ENCODE results near the gene AGBL5. TPM values are rescaled to one million over a fixed set of nuclear protein-coding genes. Genes with fewer than 3 reads are reported as not detected.

Gene AGBL5
- total and polyA plus RNA-seq, 2 of the 13 experiments (the other 11 are each of a cell fraction or from before 2014, with no cell fraction given) = 55.9 to 73.3 TPM

DNA sequence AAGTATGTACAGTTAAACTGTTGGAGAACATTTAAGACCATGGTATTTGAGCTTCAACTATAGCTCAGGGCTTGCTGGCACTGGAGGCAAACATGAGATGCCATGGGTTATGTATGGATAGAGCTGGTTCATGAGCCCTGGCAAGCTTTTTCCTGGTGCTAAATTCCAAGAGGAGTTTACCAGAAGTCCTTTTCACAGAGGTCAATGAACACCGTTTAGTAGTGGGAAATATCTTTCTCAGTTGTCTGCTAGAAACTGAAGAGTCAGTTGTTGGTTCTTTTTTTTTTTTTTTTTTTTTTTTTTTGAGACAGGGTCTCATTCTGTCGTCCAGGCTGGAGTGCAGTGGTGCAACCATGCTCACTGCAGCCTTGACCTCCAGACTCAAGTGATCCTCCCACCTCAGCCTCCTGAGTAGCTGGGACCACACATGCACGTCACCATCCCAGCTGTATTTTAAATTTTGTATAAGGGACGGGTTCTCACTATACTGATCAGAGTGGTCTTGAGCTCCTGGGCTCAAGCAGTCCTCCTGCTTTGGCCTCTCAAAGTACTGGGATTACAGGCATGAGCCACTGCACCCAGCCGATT lies 36.4 kb downstream of the AGBL5 start (continued):
- TF ChIP-seq PPARG (CRISPR knock-in tag; conservative IDR thresholded peaks at IDR 0.05) (no peak), SP1 (IDR thresholded peaks at IDR 0.05) (no peak), SP1 (CRISPR knock-in tag; IDR thresholded peaks at IDR 0.05) (no peak), CREB1 (IDR thresholded peaks at IDR 0.05) (no peak), CREB1 (CRISPR knock-in tag; IDR thresholded peaks at IDR 0.05) (no peak), NFKB2 (CRISPR knock-in tag; IDR thresholded peaks at IDR 0.05; ENCODE audit: borderline replicate concordance) (no peak), HIVEP1 (CRISPR knock-in tag; IDR thresholded peaks at IDR 0.05) (no peak), TEAD3 (CRISPR knock-in tag; optimal IDR thresholded peaks at IDR 0.05; ENCODE audit: borderline replicate concordance) (peak; percentile 26), DZIP1 (CRISPR knock-in tag; IDR thresholded peaks at IDR 0.05) (no peak), ZNF720 (CRISPR knock-in tag; IDR thresholded peaks at IDR 0.05) (no peak), SIX1 (CRISPR knock-in tag; IDR thresholded peaks at IDR 0.05; ENCODE audit: borderline replicate concordance) (no peak), RFXANK (CRISPR knock-in tag; IDR thresholded peaks at IDR 0.05) (no peak), PAF1 (CRISPR knock-in tag; IDR thresholded peaks at IDR 0.05) (no peak), ZNF7 (CRISPR knock-in tag; IDR thresholded peaks at IDR 0.05) (no peak), KDM1A (CRISPR knock-in tag; IDR thresholded peaks at IDR 0.05) (0 out of 2 replicates have a peak, but pooled peaks have one; percentile 5), RARA (CRISPR knock-in tag; IDR thresholded peaks at IDR 0.05) (no peak), GLMP (CRISPR knock-in tag; IDR thresholded peaks at IDR 0.05; ENCODE audit: borderline replicate concordance) (no peak), BRD4 (CRISPR knock-in tag; IDR thresholded peaks at IDR 0.05) (no peak)
- TF ChIP-seq, protein P1, sequence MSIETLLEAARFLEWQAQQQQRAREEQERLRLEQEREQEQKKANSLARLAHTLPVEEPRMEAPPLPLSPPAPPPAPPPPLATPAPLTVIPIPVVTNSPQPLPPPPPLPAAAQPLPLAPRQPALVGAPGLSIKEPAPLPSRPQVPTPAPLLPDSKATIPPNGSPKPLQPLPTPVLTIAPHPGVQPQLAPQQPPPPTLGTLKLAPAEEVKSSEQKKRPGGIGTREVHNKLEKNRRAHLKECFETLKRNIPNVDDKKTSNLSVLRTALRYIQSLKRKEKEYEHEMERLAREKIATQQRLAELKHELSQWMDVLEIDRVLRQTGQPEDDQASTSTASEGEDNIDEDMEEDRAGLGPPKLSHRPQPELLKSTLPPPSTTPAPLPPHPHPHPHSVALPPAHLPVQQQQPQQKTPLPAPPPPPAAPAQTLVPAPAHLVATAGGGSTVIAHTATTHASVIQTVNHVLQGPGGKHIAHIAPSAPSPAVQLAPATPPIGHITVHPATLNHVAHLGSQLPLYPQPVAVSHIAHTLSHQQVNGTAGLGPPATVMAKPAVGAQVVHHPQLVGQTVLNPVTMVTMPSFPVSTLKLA (IDR thresholded peaks at IDR 0.05) = no peak
- TF ChIP-seq, protein P2, sequence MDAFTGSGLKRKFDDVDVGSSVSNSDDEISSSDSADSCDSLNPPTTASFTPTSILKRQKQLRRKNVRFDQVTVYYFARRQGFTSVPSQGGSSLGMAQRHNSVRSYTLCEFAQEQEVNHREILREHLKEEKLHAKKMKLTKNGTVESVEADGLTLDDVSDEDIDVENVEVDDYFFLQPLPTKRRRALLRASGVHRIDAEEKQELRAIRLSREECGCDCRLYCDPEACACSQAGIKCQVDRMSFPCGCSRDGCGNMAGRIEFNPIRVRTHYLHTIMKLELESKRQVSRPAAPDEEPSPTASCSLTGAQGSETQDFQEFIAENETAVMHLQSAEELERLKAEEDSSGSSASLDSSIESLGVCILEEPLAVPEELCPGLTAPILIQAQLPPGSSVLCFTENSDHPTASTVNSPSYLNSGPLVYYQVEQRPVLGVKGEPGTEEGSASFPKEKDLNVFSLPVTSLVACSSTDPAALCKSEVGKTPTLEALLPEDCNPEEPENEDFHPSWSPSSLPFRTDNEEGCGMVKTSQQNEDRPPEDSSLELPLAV (CRISPR knock-in tag; conservative IDR thresholded peaks at IDR 0.05; ENCODE audit: low read depth) = no peak
- TF ChIP-seq, protein P3, sequence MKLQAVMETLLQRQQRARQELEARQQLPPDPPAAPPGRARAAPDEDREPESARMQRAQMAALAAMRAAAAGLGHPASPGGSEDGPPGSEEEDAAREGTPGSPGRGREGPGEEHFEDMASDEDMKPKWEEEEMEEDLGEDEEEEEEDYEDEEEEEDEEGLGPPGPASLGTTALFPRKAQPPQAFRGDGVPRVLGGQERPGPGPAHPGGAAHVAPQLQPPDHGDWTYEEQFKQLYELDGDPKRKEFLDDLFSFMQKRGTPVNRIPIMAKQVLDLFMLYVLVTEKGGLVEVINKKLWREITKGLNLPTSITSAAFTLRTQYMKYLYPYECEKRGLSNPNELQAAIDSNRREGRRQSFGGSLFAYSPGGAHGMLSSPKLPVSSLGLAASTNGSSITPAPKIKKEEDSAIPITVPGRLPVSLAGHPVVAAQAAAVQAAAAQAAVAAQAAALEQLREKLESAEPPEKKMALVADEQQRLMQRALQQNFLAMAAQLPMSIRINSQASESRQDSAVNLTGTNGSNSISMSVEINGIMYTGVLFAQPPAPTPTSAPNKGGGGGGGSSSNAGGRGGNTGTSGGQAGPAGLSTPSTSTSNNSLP (IDR thresholded peaks at IDR 0.05; ENCODE audit: low read depth, low read length) = no peak
- TF ChIP-seq, protein P4, sequence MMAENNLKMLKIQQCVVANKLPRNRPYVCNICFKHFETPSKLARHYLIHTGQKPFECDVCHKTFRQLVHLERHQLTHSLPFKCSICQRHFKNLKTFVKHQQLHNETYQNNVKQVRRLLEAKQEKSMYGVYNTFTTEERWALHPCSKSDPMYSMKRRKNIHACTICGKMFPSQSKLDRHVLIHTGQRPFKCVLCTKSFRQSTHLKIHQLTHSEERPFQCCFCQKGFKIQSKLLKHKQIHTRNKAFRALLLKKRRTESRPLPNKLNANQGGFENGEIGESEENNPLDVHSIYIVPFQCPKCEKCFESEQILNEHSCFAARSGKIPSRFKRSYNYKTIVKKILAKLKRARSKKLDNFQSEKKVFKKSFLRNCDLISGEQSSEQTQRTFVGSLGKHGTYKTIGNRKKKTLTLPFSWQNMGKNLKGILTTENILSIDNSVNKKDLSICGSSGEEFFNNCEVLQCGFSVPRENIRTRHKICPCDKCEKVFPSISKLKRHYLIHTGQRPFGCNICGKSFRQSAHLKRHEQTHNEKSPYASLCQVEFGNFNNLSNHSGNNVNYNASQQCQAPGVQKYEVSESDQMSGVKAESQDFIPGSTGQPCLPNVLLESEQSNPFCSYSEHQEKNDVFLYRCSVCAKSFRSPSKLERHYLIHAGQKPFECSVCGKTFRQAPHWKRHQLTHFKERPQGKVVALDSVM (CRISPR knock-in tag; IDR thresholded peaks at IDR 0.05) = peak; percentile 98

Measured in HepG2 (cell line).